Neural progenitor cell (in vitro differentiated cells): ENCODE data around the gene CHPF2. TPM values are rescaled to one million over a fixed set of nuclear protein-coding genes. Genes with fewer than 3 reads are reported as not detected.

Source experiments
- DNase-seq: peaks from one replicate; pipeline ENCODE4 v3.0.0-alpha.2; 2016; ENCODE audit warnings: low spot score
- H2AFZ ChIP-seq: fragments of 200-600 bp; sonication (generic); replicated peaks from 2 replicates; pipeline ENCODE4 v1.6.1; 2016; ENCODE audit warnings: antibody characterized with exemption
- H3F3A ChIP-seq: fragments of 200-600 bp; sonication (generic); 2 replicates; pipeline ENCODE4 v1.6.1; 2016; ENCODE audit warnings: antibody characterized with exemption, low read depth
- H3K27ac ChIP-seq: fragments of 200-600 bp; sonication (generic); 2 replicates; pipeline ENCODE4 v1.5.1; 2016; ENCODE audit warnings: mild to moderate bottlenecking
- H3K27me3 ChIP-seq: fragments of 200-600 bp; sonication (generic); 2 replicates; pipeline ENCODE4 v1.6.1; 2016; ENCODE audit warnings: mild to moderate bottlenecking, moderate library complexity
- H3K36me3 ChIP-seq: fragments of 200-600 bp; sonication (generic); 2 replicates; pipeline ENCODE4 v1.5.1; 2016
- H3K4me1 ChIP-seq: fragments of 200-600 bp; sonication (generic); 2 replicates; pipeline ENCODE4 v1.6.1; 2016; ENCODE audit warnings: mixed run types
- H3K4me2 ChIP-seq: fragments of 200-600 bp; sonication (generic); 2 replicates; pipeline ENCODE4 v1.6.1; 2016
- H3K4me3 ChIP-seq: fragments of 200-600 bp; sonication (generic); 2 replicates; pipeline ENCODE4 v1.5.1; 2016
- H3K79me2 ChIP-seq: fragments of 200-600 bp; sonication (generic); 2 replicates; pipeline ENCODE4 v1.6.1; 2016; ENCODE audit warnings: low read depth
- H3K9ac ChIP-seq: fragments of 200-600 bp; sonication (generic); 2 replicates; pipeline ENCODE4 v1.6.1; 2016
- H3K9me3 ChIP-seq: fragments of 200-600 bp; sonication (generic); 2 replicates; pipeline ENCODE4 v1.5.1; 2016; ENCODE audit warnings: low read depth
- H4K20me1 ChIP-seq: fragments of 200-600 bp; sonication (generic); 2 replicates; pipeline ENCODE4 v1.6.1; 2016; ENCODE audit warnings: low read depth
- H3K27ac Mint-ChIP-seq: 3 replicates; pipeline ENCODE4 v1.8.0; 2021; ENCODE audit warnings: mixed read lengths
- H3K27me3 Mint-ChIP-seq: 2 replicates; pipeline ENCODE4 v1.8.0; 2022; ENCODE audit warnings: low read depth, mild to moderate bottlenecking, inconsistent platforms, moderate library complexity, mixed read lengths; ENCODE audit not compliant: insufficient read depth
- H3K36me3 Mint-ChIP-seq: 3 replicates; pipeline ENCODE4 v1.8.0; 2021; ENCODE audit warnings: mixed read lengths
- H3K4me1 Mint-ChIP-seq: 3 replicates; pipeline ENCODE4 v1.8.0; 2021; ENCODE audit warnings: mixed read lengths
- H3K4me3 Mint-ChIP-seq: 3 replicates; pipeline ENCODE4 v1.8.0; 2021; ENCODE audit warnings: mild to moderate bottlenecking, moderate library complexity, mixed read lengths
- H3K9me3 Mint-ChIP-seq: 3 replicates; pipeline ENCODE4 v1.8.0; 2020; ENCODE audit warnings: mixed read lengths
- EZH2 ChIP-seq: fragments of 200-600 bp; sonication (generic); IDR thresholded peaks from 2 replicates; pipeline ENCODE4 v1.6.1; 2017; ENCODE audit warnings: antibody characterized with exemption, mild to moderate bottlenecking, moderate library complexity
- EZH2phosphoT487 ChIP-seq: fragments of 200-600 bp; sonication (generic); IDR thresholded peaks from 2 replicates; pipeline ENCODE4 v1.6.1; 2017; ENCODE audit warnings: antibody characterized with exemption
- total RNA-seq: library from RNA; depleted of rRNA; stranded (reverse); fragments of >200 nt; gene quantifications from 2 replicates; pipeline ENCODE4 v1.2.3, GENCODE V29; 2015; ENCODE audit warnings: low replicate concordance
- TF ChIP-seq, protein P1 (sequence below): fragments of 200-600 bp; sonication (generic); IDR thresholded peaks from 2 replicates; pipeline ENCODE4 v1.5.1; 2017; ENCODE audit warnings: antibody characterized with exemption, mild to moderate bottlenecking

The CHPF2 gene, protein sequence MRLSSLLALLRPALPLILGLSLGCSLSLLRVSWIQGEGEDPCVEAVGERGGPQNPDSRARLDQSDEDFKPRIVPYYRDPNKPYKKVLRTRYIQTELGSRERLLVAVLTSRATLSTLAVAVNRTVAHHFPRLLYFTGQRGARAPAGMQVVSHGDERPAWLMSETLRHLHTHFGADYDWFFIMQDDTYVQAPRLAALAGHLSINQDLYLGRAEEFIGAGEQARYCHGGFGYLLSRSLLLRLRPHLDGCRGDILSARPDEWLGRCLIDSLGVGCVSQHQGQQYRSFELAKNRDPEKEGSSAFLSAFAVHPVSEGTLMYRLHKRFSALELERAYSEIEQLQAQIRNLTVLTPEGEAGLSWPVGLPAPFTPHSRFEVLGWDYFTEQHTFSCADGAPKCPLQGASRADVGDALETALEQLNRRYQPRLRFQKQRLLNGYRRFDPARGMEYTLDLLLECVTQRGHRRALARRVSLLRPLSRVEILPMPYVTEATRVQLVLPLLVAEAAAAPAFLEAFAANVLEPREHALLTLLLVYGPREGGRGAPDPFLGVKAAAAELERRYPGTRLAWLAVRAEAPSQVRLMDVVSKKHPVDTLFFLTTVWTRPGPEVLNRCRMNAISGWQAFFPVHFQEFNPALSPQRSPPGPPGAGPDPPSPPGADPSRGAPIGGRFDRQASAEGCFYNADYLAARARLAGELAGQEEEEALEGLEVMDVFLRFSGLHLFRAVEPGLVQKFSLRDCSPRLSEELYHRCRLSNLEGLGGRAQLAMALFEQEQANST
- 8.8 and 18.3 TPM in 2 replicates for total RNA-seq

DNA sequence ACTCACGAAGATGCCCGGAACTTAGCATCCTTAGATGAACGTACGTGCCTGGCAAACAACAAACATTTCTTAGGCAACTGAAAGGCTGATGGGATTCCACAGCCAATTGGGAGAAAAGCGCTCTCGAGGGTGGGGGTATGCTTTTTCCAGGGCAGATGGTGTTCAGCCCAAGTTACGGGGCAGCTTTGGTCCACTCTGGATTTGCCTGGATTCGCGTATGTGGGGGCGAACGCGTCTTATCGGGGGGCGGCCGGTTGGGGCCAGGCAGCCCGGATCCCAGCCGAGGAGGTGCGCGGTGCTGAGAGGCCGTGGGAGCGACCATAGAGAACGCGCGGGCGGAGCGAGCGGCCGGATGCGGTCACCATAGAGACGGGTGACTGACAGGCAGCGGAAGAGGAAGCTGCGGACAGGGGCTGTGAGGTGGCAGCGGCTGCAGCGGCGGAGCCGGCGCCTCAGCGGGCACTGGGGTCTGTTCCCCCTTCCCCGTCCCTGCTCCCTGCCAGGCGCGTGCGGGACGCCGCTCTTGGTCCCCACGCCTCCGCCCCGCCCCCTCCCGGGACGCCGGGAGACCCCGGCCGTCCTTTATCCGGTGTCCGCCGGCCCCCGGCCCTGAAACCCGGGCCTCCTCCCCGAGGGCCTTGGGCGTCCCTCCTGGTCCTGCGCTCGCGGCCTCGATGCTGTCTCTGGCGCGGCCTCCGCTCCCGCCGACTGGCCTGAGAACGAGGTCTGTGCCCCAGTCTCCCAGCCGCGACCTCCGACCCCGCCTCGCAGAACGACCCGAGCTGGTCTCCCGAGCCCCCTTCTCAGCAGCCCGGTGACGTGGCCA lies at the start of gene CHPF2:
TSS of gene CHPF2 (plus strand) at position 393 of the 826 bp plus-strand sequence. CDS start 1,529 bp downstream, outside the sequence.
- H3K4me3 Mint-ChIP-seq = peak within 1 kb of the TSS; percentile 98
- H4K20me1 ChIP-seq = peaks cover 16% of the 10 kb centered on the region

DNA sequence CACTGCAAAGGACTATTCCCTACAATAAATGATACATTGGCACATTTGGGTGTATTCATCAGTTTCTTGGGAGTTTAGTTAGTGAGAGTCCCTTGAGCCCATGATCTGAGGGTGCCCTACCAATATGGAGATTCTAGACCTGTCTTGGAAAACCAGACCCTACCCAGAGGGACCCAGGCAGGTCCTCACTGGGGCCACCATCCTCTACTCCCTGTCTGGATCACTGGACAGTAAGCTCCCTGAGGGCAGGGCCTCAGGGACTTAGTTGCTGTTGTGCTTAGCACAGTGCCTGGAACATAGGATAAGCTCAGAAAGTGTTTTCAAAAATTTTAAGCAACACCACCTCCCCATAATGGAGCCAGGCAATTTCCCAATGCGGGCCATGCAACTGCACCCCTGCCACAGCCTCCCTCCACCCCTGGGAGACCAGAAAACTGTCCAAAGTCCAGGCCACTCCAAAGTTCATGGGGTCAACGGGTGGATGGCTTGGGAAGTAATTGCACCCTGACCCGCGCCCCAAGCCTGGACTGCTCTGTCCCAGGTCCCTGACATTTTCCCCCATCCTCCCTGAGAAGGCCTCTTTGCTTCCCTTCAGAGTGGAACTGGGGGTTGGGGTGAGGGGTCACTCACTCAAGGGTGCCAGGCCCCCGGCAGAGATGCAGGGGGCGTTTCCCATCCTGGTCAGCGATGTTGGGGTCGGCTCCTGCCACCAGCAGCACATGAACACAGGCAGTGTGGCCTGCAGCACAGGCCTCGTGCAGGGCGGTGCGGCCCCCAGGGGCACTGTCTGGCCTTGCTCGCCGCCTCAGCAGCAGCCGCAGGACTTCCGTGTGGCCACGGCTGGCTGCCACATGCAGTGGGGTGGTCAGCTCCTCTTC lies 46.3 kb upstream of the CHPF2 start:
- Histone ChIP-seq H3K4me2 (no peak overlapping the region), H3K27ac (no peak overlapping the region), H3K9me3 (no peaks in the 10 kb centered on the region), H3K4me3 (no peak overlapping the region), H4K20me1 (no peaks in the 10 kb centered on the region), H3K4me1 (no peaks in the 10 kb centered on the region), H3K27me3 (peaks cover 10% of the 10 kb centered on the region), H3F3A (no peaks in the 10 kb centered on the region), H3K9ac (no peak overlapping the region), H2AFZ (no peak overlapping the region), H3K79me2 (no peaks in the 10 kb centered on the region), H3K36me3 (no peaks in the 10 kb centered on the region)
- no peaks in the 10 kb centered on the region for H3K4me1 Mint-ChIP-seq
- peaks cover 13% of the 10 kb centered on the region for H3K27me3 Mint-ChIP-seq
- no peak overlapping the region for H3K27ac Mint-ChIP-seq
- no peaks in the 10 kb centered on the region for H3K9me3 Mint-ChIP-seq
- TF ChIP-seq, protein P1, sequence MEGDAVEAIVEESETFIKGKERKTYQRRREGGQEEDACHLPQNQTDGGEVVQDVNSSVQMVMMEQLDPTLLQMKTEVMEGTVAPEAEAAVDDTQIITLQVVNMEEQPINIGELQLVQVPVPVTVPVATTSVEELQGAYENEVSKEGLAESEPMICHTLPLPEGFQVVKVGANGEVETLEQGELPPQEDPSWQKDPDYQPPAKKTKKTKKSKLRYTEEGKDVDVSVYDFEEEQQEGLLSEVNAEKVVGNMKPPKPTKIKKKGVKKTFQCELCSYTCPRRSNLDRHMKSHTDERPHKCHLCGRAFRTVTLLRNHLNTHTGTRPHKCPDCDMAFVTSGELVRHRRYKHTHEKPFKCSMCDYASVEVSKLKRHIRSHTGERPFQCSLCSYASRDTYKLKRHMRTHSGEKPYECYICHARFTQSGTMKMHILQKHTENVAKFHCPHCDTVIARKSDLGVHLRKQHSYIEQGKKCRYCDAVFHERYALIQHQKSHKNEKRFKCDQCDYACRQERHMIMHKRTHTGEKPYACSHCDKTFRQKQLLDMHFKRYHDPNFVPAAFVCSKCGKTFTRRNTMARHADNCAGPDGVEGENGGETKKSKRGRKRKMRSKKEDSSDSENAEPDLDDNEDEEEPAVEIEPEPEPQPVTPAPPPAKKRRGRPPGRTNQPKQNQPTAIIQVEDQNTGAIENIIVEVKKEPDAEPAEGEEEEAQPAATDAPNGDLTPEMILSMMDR = no peak
- TF ChIP-seq EZH2phosphoT487 = no peak
- TF ChIP-seq EZH2 = no peak
- no peak overlapping the region for H3K4me3 Mint-ChIP-seq
- no peak for DNase-seq
- no peaks in the 10 kb centered on the region for H3K36me3 Mint-ChIP-seq

More for the DNA sequence above, at the start of gene CHPF2:
- Histone ChIP-seq H3K4me1 (peaks cover 26% of the 10 kb centered on the region), H3K27ac (peak within 1 kb of the TSS; percentile 40), H3K9me3 (no peaks in the 10 kb centered on the region), H3K79me2 (peaks cover 26% of the 10 kb centered on the region), H3K4me3 (peak within 1 kb of the TSS; percentile 88), H3F3A (peaks cover 18% of the 10 kb centered on the region), H3K27me3 (no peaks in the 10 kb centered on the region), H3K4me2 (peak within 1 kb of the TSS; percentile 95), H2AFZ (peak within 1 kb of the TSS; percentile 95), H3K9ac (peak within 1 kb of the TSS; percentile 78), H3K36me3 (no peaks in the 10 kb centered on the region)
- H3K36me3 Mint-ChIP-seq = peaks cover 4% of the 10 kb centered on the region
- peak; percentile 92 for DNase-seq
- no peaks in the 10 kb centered on the region for H3K9me3 Mint-ChIP-seq
- H3K4me1 Mint-ChIP-seq = peaks cover 35% of the 10 kb centered on the region
- TF ChIP-seq, protein P1 = no peak
- TF ChIP-seq EZH2phosphoT487 (no peak), EZH2 (peak; percentile 45)
- peak within 1 kb of the TSS; percentile 97 for H3K27ac Mint-ChIP-seq
- H3K27me3 Mint-ChIP-seq = peaks cover 11% of the 10 kb centered on the region
